HG03159 (cell line): ENCODE measurements around the gene RNF5.
"Not testable (repeated sequence)": the region's sequence is repeated elsewhere in the genome, so short reads cannot be mapped to it uniquely, and the experiment has no call there.

Source experiments
- ATAC-seq: cut with Tn5 transposase; IDR thresholded peaks from one replicate; pipeline ENCODE4 v1.9.1; 2021; ENCODE audit warnings: mild to moderate bottlenecking, moderate library complexity; ENCODE audit not compliant: unreplicated experiment

The RNF5 gene

DNA sequence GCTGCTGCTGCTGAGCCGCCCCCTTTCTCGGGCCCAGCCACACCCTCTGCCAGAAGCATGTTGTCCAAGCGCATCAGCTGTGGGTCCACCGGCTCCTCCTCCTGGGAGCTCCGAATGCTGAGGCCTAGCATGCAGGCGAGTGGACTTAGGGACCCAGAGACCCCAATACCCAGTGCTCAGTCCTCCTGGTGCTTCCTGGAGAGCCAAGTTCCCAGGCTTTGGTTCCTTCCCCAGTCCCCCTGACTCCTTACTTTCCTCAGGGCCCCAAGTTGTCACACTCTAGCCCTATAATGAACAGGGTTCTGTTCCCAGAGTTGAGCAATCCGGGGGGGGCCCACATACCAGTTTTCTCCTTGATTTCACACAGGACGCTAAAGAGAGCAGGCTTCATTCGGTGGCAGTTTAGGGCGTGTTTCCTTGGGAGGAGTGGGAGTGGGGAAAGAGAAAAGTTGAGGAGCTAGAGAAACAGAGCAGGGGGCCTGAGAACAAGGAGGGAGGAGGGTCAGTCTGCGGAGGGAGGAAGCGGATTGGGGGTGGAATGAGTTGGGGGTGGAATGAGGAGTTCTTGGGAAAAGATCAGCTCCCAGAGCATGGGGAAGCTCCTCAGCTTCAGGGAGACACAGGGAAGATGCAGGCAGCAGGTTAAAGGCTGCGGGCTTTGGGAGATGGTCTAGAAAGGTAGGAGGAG lies 10.3 kb downstream of the RNF5 start:
- no peak for ATAC-seq

DNA sequence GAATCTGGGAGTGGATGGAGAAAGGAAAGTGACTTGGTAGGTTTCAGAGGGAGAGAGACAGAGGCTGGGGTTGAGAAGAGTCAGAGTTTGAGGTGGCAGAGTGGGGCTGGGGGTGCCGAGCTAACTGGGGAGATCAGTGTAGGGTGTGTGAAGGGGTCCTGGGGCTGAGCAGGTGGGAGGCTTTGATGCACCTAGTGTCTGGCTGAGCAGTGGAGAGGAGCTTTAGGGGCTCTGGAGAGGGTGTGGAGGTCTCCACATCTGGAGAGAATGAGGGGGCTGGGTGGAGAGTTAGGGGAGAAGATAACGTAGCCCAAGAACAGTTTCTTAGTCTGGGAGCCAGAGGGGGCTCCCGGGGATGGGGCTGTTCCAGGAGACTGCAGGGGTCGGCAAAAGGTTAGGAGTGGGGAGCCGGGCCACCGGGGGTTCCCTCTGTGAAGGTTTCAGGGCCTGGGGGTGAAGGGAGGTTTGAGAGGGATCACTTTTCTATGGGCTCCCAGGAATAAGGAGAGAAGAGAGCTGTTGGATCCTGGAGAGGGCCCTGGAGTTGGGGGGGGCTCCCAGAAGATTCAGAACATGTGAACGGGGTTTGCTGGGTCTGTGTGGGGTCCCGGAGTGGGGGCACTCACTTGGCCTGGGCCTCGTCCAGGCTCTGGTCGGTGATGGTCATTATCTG lies 11.0 kb downstream of the RNF5 start:
- no peak for ATAC-seq

GRCh38 chr6:32189742-32190053 lies 11.5 kb downstream of the RNF5 start:
- no peak for ATAC-seq

DNA sequence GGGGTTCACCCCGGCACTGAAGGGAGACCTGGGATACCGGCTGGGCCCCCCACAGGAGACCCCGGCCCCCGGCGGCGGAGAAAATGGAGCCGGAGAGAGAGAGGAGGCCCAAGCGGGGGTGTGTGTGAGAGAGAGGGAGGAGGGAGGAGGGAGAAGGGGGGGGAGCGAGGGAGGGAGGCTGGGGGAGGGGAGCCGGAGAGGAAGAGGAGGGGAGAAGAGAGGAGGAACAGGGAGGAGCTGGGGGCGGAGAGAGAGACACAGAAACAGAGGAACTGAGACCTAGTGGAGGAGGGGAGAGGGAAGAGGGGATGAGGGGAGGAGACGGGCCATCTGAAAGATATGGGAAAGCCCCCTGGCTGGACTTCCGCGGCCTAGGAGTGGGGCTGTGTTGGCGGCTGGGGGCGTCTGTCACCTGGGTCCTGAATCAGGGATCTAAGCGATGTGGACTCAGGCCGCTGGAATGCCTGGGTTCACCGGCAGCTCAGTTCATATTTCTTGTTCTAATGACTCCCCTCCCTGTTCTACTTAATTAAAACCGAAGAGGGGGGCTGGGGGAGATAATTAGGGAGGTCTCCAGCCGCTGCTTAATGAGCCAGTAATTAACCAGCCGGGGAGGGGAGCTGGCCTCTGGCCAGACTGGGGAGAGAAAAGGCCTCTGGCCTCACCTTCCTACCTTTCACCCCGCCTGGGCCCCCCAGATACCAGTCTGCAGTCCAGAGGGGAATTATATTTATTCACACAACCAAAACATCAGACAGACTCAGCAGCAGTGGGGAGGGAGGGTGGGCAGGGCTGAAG lies 12.0 kb downstream of the RNF5 start, which contains the start of gene PBX2:
TSS of gene PBX2 (minus strand) at position 149 of the 798 bp plus-strand sequence. CDS start 287 bp downstream, outside the sequence.
- no peak for ATAC-seq

DNA sequence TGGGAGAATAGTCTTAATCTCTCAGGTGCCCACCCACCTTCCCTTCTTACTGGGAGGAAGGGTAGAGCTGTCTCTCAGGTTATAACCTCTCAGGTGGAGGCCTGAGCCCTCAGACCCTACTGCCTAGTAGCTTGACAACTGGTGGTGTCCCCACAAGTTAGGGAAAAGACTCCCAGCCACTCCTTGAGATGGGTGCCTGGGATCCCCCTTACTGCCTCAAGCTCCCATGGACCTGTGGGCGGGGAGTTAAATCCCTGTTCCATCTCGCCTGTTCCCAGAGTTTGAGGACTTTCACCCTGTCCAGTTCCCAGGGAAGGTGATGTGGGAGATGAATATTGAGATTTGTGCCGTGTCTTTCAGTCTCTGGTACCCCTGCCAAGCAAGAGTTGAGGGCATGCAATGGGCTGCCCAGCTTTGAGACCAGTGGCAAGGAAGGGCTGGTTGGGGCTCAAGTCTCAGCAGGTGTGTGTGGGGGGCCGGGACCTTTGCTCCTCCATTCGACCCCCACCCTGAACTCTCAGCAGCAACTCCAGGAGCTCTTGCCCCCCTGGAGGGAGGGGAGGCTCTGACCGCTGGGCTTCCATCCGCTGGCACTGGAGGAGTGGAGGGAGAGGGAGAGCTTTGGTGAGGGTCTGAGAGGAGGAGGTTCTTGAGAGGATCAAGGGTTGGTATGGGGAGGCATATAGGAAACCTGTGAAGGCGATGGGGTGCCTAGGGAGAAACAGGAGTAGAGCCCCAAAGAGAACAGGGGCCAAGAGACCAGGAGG lies 12.9 kb downstream of the RNF5 start:
- ATAC-seq, result no peak

- no peak for ATAC-seq
These were observed 13.7 kb downstream of the RNF5 start for GRCh38 chr6:32191696-32192607.

DNA sequence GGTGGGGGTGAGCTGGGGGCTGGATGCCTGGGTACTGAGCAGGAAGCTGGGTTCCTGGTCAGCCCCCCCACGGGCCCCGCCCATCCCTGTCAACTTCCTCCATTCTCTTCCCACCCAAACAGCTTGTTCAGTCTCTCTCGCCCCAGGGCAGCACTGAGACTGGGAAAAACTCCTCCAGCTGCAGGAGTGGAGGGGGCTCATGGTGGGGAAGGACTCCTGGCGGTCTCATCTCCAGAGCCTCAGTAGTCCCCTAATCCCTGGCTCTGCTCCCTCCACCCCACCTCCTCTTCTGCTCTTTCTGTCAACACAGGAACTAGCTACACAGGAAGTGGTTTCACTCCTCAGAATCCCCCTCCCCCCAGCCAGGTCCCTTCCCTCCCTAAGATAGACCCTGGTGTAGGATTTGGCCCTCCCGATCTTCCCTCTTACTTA lies 14.4 kb downstream of the RNF5 start, which contains the start of gene GPSM3:
TSS of gene GPSM3 (minus strand) at position 36 of the 432 bp plus-strand sequence. CDS start 130 bp downstream, outside the sequence.
- no peak for ATAC-seq

DNA sequence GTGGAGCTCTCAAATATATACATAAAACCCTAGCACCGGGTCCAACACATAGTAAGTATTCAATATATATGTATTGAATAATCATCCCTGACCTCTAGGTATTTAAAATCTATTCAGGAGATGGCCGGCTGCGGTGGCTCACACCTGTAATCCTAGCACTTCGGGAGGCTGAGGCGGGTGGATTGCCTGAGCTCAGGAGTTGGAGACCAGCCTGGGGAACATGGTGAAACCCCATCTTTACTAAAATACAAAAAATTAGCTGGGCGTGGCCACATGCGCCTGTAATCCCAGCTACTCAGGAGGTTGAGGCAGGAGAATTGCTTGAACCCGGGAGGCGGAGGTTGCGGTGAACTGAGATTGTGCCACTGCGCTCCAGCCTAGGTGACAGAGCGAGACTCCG lies 14.9 kb downstream of the RNF5 start:
- ATAC-seq, result not testable (repeated sequence)

DNA sequence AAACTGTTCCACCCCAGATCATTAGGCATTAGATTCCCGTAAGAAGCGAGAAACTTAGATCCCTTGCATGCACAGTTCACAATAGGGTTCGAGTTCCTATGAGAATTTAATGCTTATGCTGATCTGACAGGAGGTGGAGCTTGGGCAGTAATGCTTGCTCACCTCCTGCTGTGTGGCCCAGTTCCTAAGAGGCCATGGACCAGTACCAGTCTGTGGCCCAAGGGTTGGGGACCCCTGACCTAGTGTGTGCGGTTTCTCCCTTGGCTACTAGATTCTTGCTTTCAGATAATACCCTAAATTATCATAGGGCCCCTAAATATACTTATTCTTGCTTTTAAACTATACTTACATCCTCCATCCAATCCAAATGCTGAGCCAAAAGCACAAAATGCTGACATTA lies 16.2 kb downstream of the RNF5 start:
- no peak for ATAC-seq

GRCh38 chr6:32194825-32195651 lies 16.8 kb downstream of the RNF5 start:
- ATAC-seq, result no peak

DNA sequence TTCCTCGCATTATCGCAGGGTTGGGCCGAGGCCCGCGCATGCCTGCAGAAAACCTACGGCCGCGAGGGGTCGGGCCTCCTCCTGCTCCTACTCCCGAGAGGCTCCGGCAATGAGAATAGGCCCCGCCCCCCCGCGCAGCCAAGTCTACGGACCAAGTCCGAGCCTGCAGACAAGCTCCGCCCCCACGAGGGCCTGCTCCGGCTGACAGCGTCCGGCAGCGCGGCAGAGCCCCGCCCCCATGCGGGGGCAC lies 17.4 kb downstream of the RNF5 start:
- ATAC-seq, result peak; percentile 69

GRCh38 chr6:32195902-32196681 lies 17.9 kb downstream of the RNF5 start:
- peak; percentile 76 for ATAC-seq

GRCh38 chr6:32196682-32197616 lies 18.7 kb downstream of the RNF5 start:
- ATAC-seq, result no peak

GRCh38 chr6:32198345-32198696 lies 20.1 kb downstream of the RNF5 start:
- ATAC-seq, result no peak

DNA sequence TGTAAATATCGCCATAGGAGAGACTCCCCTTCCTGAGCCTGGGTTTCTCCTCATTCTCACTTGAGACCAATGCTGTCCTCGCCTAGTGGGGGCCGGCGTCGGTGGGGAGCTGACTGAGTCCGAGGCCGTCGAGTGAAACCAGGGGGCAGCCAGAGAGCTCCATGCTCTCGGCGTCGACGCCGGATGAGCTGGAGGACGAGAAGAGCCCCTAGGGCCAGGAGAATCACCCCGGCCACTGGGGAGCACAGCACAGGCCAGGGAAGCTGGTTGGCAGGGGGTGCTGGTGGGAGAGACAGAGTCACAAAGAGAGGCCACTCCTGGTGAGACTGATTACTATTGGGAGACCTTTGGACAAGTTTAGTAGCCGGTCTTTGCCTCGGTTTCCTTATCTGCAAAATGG lies 20.7 kb downstream of the RNF5 start:
- ATAC-seq, result no peak

GRCh38 chr6:32200711-32201475 lies 22.7 kb downstream of the RNF5 start:
- ATAC-seq, result no peak

DNA sequence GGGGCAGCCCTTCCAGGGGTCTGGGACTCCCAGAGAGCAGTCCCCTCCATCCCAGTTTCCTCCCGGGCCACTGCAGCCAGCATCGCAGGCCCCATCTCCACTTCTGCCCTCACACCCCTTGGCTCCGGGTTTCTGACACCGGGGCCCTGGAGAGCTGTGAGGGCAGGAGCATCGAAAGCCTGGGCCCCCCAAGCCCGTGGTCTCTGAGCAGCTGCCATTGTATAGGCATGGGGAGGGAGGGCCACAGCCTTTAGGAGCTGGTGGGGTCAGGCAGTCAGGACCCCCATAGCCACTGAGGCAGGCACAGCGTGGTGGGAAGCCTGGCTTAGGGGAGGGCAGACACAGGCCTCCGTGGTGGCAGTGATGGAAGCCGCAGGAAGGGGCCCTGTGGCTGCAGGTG lies 24.0 kb downstream of the RNF5 start:
- ATAC-seq, result no peak
